Keratinocyte (primary cell): Measurements from ENCODE around the gene COA8. TPM values are rescaled to one million over a fixed set of nuclear protein-coding genes. Genes with fewer than 3 reads are reported as not detected.

ENCODE experiments used
- DNase-seq: peaks from one replicate; pipeline ENCODE4 v3.0.0-alpha.2; 2011; ENCODE audit warnings: low read depth, missing footprints, low spot score
- FAIRE-seq: peaks from 2 replicates; lab custom pipeline; 2011; peaks lifted over from hg19 to GRCh38; lab: Jason Lieb, UNC
- H2AFZ ChIP-seq: 2 replicates; pipeline ENCODE4 v1.6.0; 2012; ENCODE audit warnings: low read length, control low read depth, inconsistent platforms; ENCODE audit not compliant: control insufficient read depth
- H3K27ac ChIP-seq: 2 replicates; pipeline ENCODE4 v1.5.1; 2011; ENCODE audit warnings: low read length; ENCODE audit not compliant: control insufficient read depth, insufficient read depth
- H3K27me3 ChIP-seq: 3 replicates; pipeline ENCODE4 v1.6.0; 2011; ENCODE audit warnings: low read length; ENCODE audit not compliant: control insufficient read depth, insufficient read depth; ENCODE audit errors: extremely low read depth
- H3K36me3 ChIP-seq, 2 experiments: 2 replicates in 1 of 2; 3 replicates in 1 of 2; pipeline ENCODE4 v1.5.1; 2011; ENCODE audit warnings: low read length in 2 of 2, mild to moderate bottlenecking in 1 of 2; ENCODE audit not compliant: control insufficient read depth in 2 of 2, insufficient read depth in 2 of 2; ENCODE audit errors: extremely low read depth in 1 of 2
- H3K4me1 ChIP-seq: 3 replicates; pipeline ENCODE4 v1.5.1; 2011; ENCODE audit warnings: low read length; ENCODE audit not compliant: control insufficient read depth, insufficient read depth; ENCODE audit errors: extremely low read depth
- H3K4me2 ChIP-seq: 3 replicates; pipeline ENCODE4 v1.6.0; 2011; ENCODE audit warnings: low read depth, low read length; ENCODE audit not compliant: control insufficient read depth, insufficient read depth; ENCODE audit errors: extremely low read depth
- H3K4me3 ChIP-seq, 3 experiments: fragments of 200-600 bp in 1 of 3; sonication (generic) in 1 of 3; 2 replicates in 2 of 3; 3 replicates in 1 of 3; pipeline ENCODE4 v1.5.1; 2011 to 2016; ENCODE audit warnings: low read length in 3 of 3, mild to moderate bottlenecking in 3 of 3, control low read depth in 2 of 3, inconsistent platforms in 1 of 3, low read depth in 1 of 3, mixed read lengths in 1 of 3, mixed run types in 1 of 3, moderate library complexity in 1 of 3; ENCODE audit not compliant: control insufficient read depth in 2 of 3, insufficient read depth in 2 of 3; ENCODE audit errors: extremely low read depth in 1 of 3
- H3K79me2 ChIP-seq: 2 replicates; pipeline ENCODE4 v1.6.0; 2012; ENCODE audit warnings: low read length; ENCODE audit not compliant: control insufficient read depth, insufficient read depth
- H3K9ac ChIP-seq: 3 replicates; pipeline ENCODE4 v1.6.0; 2011; ENCODE audit warnings: low read length; ENCODE audit not compliant: control insufficient read depth, insufficient read depth; ENCODE audit errors: extremely low read depth
- H3K9me1 ChIP-seq: 3 replicates; pipeline ENCODE4 v1.6.0; 2011; ENCODE audit warnings: low read length; ENCODE audit not compliant: control insufficient read depth, insufficient read depth; ENCODE audit errors: extremely low read depth
- H3K9me3 ChIP-seq: 2 replicates; pipeline ENCODE4 v1.5.1; 2012; ENCODE audit warnings: low read depth, low read length; ENCODE audit not compliant: control insufficient read depth
- H4K20me1 ChIP-seq: 3 replicates; pipeline ENCODE4 v1.6.0; 2011; ENCODE audit warnings: low read length; ENCODE audit not compliant: control insufficient read depth, insufficient read depth; ENCODE audit errors: extremely low read depth
- CTCF ChIP-seq, 3 experiments: IDR thresholded peaks in 1 of 3; conservative IDR thresholded peaks in 1 of 3; optimal IDR thresholded peaks in 1 of 3; 2 replicates in 2 of 3; 3 replicates in 1 of 3; pipeline versions ENCODE3 to v1.5.1; 2011; ENCODE audit warnings: low read length in 3 of 3, mild to moderate bottlenecking in 3 of 3, moderate library complexity in 2 of 3, control low read depth in 1 of 3, inconsistent platforms in 1 of 3; ENCODE audit not compliant: insufficient read depth in 2 of 3; ENCODE audit errors: extremely low read depth in 1 of 3
- EZH2 ChIP-seq: IDR thresholded peaks from one replicate; pipeline ENCODE4 v1.6.1; 2012; ENCODE audit warnings: inconsistent platforms, mild to moderate bottlenecking, low read length, moderate library complexity
- dilution Hi-C: fragments of 300-500 bp; cut with MboI; formaldehyde crosslinking; loops from one replicate; pipeline ENCODE4 v1.7.0; 2020; ENCODE audit warnings: low sequenced_read_pairs; ENCODE audit not compliant: extremely low pct_ligation_motif_present
- polyA plus RNA-seq, 5 experiments: library from polyadenylated mRNA; depleted of rRNA in 3 of 5; stranded (reverse) in 3 of 5; stranded (forward) in 1 of 5; unstranded in 1 of 5; fragments of >200 nt; gene quantifications; 1 replicate in 1 of 5; 2 replicates in 3 of 5; 3 replicates in 1 of 5; pipeline versions ENCODE4 v1.2.1 to v1.2.3, GENCODE V29; 2011 to 2012; ENCODE audit warnings: missing spikeins in 2 of 5, low read depth in 1 of 5, low replicate concordance in 1 of 5

COA8 gene
- polyA plus RNA-seq, 1 donor (not counting 4 experiments of a cell fraction or from before 2014, with no cell fraction given) = 24.8 TPM

GRCh38 chr14:103562179-103562428, 656 bp upstream of the COA8 start:
- Histone ChIP-seq H3K4me1 (peaks cover 15% of the 10 kb centered on the region), H2AFZ (peak overlapping the region; percentile 59)

GRCh38 chr14:103563226-103563620, 463 bp downstream of the COA8 start:
- DNase-seq = no peak

More at GRCh38 chr14:103562179-103562428, 656 bp upstream of the COA8 start:
- Histone ChIP-seq H3K36me3 (peaks cover 12 to 13% of the 10 kb centered on the region in 2 experiments), H3K27ac (peak overlapping the region; percentile 72), H3K9ac (peak overlapping the region; percentile 83), H3K79me2 (peaks cover 90% of the 10 kb centered on the region), H3K9me1 (no peaks in the 10 kb centered on the region), H3K4me2 (peak overlapping the region; percentile 94), H3K9me3 (no peaks in the 10 kb centered on the region), H3K4me3 (peak overlapping the region; percentile 93 to 97 (median 95)), H3K27me3 (no peaks in the 10 kb centered on the region), H4K20me1 (peaks cover 9% of the 10 kb centered on the region)
- TF ChIP-seq CTCF (optimal IDR thresholded peaks at IDR 0.05 in 1 of 3, IDR thresholded peaks at IDR 0.05 in 1 of 3, conservative IDR thresholded peaks at IDR 0.05 in 1 of 3; ENCODE audit: extremely low read depth in 1 of 3, insufficient read depth in 2 of 3, low read length in 3 of 3) = no peak
- no peak for TF ChIP-seq EZH2
- dilution Hi-C loops = no loop called here
- DNase-seq (no peak), FAIRE-seq (no peak)

More at GRCh38 chr14:103563226-103563620, 463 bp downstream of the COA8 start:
- dilution Hi-C loops = no loop called here
- Histone ChIP-seq H3K4me1 (peaks cover 15% of the 10 kb centered on the region), H3K27me3 (no peaks in the 10 kb centered on the region), H3K79me2 (peaks cover 91% of the 10 kb centered on the region), H3K9me3 (no peaks in the 10 kb centered on the region), H3K27ac (peak overlapping the region; percentile 72), H4K20me1 (peaks cover 9% of the 10 kb centered on the region), H3K9ac (peak overlapping the region; percentile 83), H3K4me3 (peak overlapping the region; percentile 93 to 97 (median 95)), H2AFZ (peak overlapping the region; percentile 85), H3K9me1 (no peaks in the 10 kb centered on the region), H3K4me2 (peak overlapping the region; percentile 92), H3K36me3 (peaks cover 12 to 13% of the 10 kb centered on the region in 2 experiments)
- no peak for FAIRE-seq
- TF ChIP-seq CTCF (optimal IDR thresholded peaks at IDR 0.05 in 1 of 3, IDR thresholded peaks at IDR 0.05 in 1 of 3, conservative IDR thresholded peaks at IDR 0.05 in 1 of 3; ENCODE audit: extremely low read depth in 1 of 3, insufficient read depth in 2 of 3, low read length in 3 of 3) = no peak
- no peak for TF ChIP-seq EZH2
